AG04450 (cell line): ENCODE data around the gene GRAP. TPM values are rescaled to one million over a fixed set of nuclear protein-coding genes. Genes with fewer than 3 reads are reported as not detected.
"Not testable (repeated sequence)": the region's sequence is repeated elsewhere in the genome, so short reads cannot be mapped to it uniquely, and the experiment has no call there.

ENCODE experiments used
- CTCF ChIA-PET: fragments of 300-600, 350-600 bp; formaldehyde crosslinking; extraction: SDS; loops from one replicate; lab custom pipeline; 2022; ENCODE audit warnings: antibody characterized with exemption, inconsistent platforms; lab: Charles Lee
- POLR2A ChIA-PET: fragments of 350-600 bp; formaldehyde crosslinking; extraction: SDS; loops from one replicate; lab custom pipeline; 2021; ENCODE audit warnings: antibody characterized with exemption, inconsistent platforms; lab: Yijun Ruan, JAX
- DNase-seq: peaks from one replicate; pipeline ENCODE4 v3.0.0-alpha.2; 2011; ENCODE audit warnings: low read depth, low spot score
- H3K27ac ChIP-seq: one replicate; pipeline ENCODE4 v1.5.1; 2012; ENCODE audit warnings: low read depth, low read length, control low read depth
- H3K27me3 ChIP-seq: one replicate; pipeline ENCODE4 v1.6.0; 2012; ENCODE audit warnings: low read length; ENCODE audit not compliant: control insufficient read depth, insufficient read depth
- H3K4me3 ChIP-seq: 2 replicates; pipeline ENCODE4 v1.5.1; 2011; ENCODE audit warnings: mild to moderate bottlenecking, low read depth, low read length, control low read depth
- H3K9me3 ChIP-seq: 2 replicates; pipeline ENCODE4 v1.5.1; 2012; ENCODE audit warnings: low read length; ENCODE audit not compliant: control insufficient read depth, insufficient read depth
- CTCF ChIP-seq: IDR thresholded peaks from 2 replicates; pipeline ENCODE4 v1.5.1; 2011; ENCODE audit warnings: low read depth, low read length, control low read depth, inconsistent platforms
- polyA plus RNA-seq: library from polyadenylated mRNA; depleted of rRNA; stranded (reverse); fragments of >200 nt; gene quantifications from 2 replicates; pipeline ENCODE4 v1.2.3, GENCODE V29; 2011

Gene GRAP
- polyA plus RNA-seq, 1 experiment, result 0.15 TPM

GRCh38 chr17:19021622-19022083 lies 25.1 kb downstream of the GRAP start:
- Histone ChIP-seq H3K9me3 (no peaks in the 10 kb centered on the region; the same call in 1 of the 2 replicates), H3K27me3 (no peaks in the 10 kb centered on the region), H3K4me3 (no peak overlapping the region), H3K27ac (no peak overlapping the region)
- DNase-seq, result no peak
- no peak for TF ChIP-seq CTCF
- ChIA-PET POLR2A (no interaction called here), CTCF (no interaction called here)

- DNase-seq, CTCF ChIA-PET, H3K4me3 ChIP-seq, H3K9me3 ChIP-seq, H3K27ac ChIP-seq, POLR2A ChIA-PET, H3K27me3 ChIP-seq: not testable (repeated sequence)
These were observed 25.6 kb downstream of the GRAP start for GRCh38 chr17:19021011-19021621.

- no peak overlapping the region for H3K4me3 ChIP-seq
- no peaks in the 10 kb centered on the region for H3K27me3 ChIP-seq
- no peaks in the 10 kb centered on the region; the same call in 1 of the 2 replicates for H3K9me3 ChIP-seq
- DNase-seq, result no peak
- CTCF ChIA-PET, result no interaction called here
- H3K27ac ChIP-seq, result no peak overlapping the region
- POLR2A ChIA-PET, result no interaction called here
- TF ChIP-seq CTCF, result no peak
These were observed 26.7 kb downstream of the GRAP start for GRCh38 chr17:19020016-19020415.

GRCh38 chr17:19019041-19019941 lies 27.5 kb downstream of the GRAP start:
- POLR2A ChIA-PET, result no interaction called here

GRCh38 chr17:19018600-19018950 lies 28.2 kb downstream of the GRAP start:
- DNase-seq, result no peak
- ChIA-PET CTCF (no interaction called here), POLR2A (no interaction called here)
- no peaks in the 10 kb centered on the region for H3K27me3 ChIP-seq
- no peak for TF ChIP-seq CTCF
- H3K27ac ChIP-seq, result no peak overlapping the region
- H3K4me3 ChIP-seq, result no peak overlapping the region
- H3K9me3 ChIP-seq, result no peaks in the 10 kb centered on the region; the same call in 1 of the 2 replicates

More at GRCh38 chr17:19019041-19019941, 27.5 kb downstream of the GRAP start:
- H3K27ac ChIP-seq, result no peak overlapping the region
- TF ChIP-seq CTCF, result no peak
- no peaks in the 10 kb centered on the region; the same call in 1 of the 2 replicates for H3K9me3 ChIP-seq
- H3K4me3 ChIP-seq, result no peak overlapping the region
- H3K27me3 ChIP-seq, result no peaks in the 10 kb centered on the region
- DNase-seq, result no peak
- CTCF ChIA-PET, result no interaction called here
